Posterior cingulate gyrus (tissue), 11 donors: ENCODE data around the gene TBC1D13.
"Not testable (repeated sequence)": the region's sequence is repeated elsewhere in the genome, so short reads cannot be mapped to it uniquely, and the experiment has no call there.

ENCODE experiments used
- DNase-seq, 10 donors: peaks; one replicate each; pipeline versions ENCODE4 v3.0.0 to v3.0.0-alpha.2; 2020 to 2021; ENCODE audit warnings: mixed read lengths in 3 of 10
- intact Hi-C: fragments of 100-400 bp; cut with DNase I; formaldehyde crosslinking; loops from one replicate; pipeline ENCODE4 v1.15.1; 2023

The TBC1D13 gene

GRCh38 chr9:128836509-128837145, 49.6 kb downstream of the TBC1D13 start:
- peak in 3 of 10 donors; percentile 14 to 51 (median 27) for DNase-seq

GRCh38 chr9:128838338-128838737, 51.3 kb downstream of the TBC1D13 start:
- intact Hi-C loops = no loop called here
- DNase-seq = peak in 1 of 10 donors; percentile 23

More at GRCh38 chr9:128836509-128837145, 49.6 kb downstream of the TBC1D13 start:
- intact Hi-C loops = no loop called here

- intact Hi-C loops = no loop called here
- no peak for DNase-seq
These were observed 53.5 kb downstream of the TBC1D13 start for GRCh38 chr9:128840524-128840923.

DNA sequence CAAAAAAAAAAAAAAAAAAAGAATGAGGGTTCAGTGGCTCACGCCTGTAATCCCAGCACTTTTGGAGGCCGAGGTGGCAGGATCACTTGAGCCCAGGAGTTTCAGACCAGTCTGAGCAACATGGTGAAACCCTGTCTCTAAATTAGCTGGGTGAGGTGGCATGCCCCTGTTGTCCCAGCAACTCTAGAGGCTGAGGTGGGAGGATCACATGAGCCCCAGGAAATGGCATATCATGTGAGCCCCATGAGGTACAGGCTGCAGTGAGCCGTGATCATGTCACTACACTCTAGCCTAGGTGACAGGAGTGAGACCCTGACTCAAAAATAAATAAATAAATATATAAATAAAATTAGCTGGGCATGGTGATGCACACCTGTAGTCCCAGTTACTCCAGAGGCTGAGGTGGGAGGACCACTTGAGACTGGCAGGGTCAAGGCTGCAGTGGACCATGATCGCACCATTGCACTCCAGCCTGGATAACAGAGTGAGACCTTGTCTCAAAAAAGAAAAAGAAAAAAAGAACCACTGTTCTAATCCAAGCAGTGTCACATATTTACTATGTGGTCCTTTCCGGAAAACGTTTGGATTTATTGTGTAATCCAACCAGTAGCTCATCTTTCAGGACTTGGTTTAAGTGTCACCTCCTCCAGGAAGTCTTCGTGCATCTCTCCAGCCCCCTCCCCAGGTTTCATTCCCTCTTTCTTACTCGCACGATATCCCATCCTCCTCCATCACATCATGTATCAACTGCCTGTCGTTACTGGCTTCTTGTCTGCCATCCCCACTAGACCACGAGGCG, 54.8 kb downstream of the TBC1D13 start:
- peak in 2 of 10 donors; percentile 21 to 39 for DNase-seq
- intact Hi-C loops = no loop called here

DNA sequence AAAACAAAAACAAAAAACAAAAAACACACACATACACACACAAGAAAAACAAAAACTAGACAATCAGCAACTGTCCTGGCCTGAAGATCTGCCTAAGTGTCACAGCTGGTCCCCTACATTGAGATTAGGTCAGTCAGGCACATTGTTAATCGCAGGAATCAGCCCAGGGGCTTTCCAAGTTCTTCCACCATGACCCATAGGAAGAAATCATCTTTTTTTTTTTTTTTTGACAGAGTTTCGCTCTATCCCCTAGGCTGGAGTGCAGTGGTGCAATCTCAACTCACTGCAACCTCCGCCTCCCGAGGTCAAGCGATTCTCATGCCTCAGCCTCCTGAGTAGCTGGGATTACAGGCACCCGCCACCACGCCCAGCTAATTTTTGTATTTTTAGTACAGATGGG, 56.1 kb downstream of the TBC1D13 start:
- DNase-seq = peak in 1 of 10 donors; percentile 18

GRCh38 chr9:128845186-128845931, 58.3 kb downstream of the TBC1D13 start:
- peak in 2 of 10 donors; percentile 62 to 72 for DNase-seq

More for the DNA sequence above, 56.1 kb downstream of the TBC1D13 start:
- intact Hi-C loops = not testable (repeated sequence)

GRCh38 chr9:128846680-128847030, 59.6 kb downstream of the TBC1D13 start:
- peak in 2 of 10 donors; percentile 1 to 69 for DNase-seq
- intact Hi-C loops = no loop called here

More at GRCh38 chr9:128845186-128845931, 58.3 kb downstream of the TBC1D13 start:
- intact Hi-C loops = no loop called here

DNA sequence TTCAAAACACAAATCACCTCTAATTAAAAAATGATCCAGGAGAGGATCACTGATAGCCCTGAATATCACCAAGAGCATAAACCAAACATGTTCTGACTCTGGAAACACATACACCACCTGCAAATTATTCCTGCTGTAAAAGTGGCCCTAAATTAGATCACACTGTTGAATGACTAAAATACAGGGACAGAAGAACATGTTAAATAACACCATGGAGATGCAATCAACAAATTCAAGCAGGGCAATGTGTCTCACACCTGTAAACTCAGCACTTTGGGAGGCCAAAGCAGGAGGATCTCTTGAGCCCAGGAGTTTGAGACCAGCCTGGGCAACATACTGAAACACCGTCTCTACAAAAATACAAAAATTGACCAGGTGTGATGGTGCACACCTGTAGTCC, 60.8 kb downstream of the TBC1D13 start:
- DNase-seq = no peak
- intact Hi-C loops = no loop called here

DNA sequence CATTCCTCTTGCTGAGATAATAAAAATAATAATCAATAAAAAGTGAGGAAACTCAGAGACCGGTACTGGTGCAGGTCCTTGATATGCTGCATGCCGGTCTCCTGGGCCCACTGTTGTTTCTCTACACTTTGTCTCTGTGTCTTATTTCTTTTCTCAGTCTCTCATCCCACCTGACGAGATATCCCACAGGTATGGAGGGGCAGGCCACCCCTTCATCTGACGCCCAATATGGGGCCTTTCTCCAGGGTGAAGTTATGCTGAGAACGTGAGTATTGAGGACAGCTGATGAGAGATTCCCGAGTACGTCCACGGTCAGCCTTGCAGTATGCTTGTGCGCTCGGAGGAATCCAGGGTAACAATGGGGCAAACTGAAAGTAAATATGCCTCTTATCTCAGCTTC, 64.0 kb downstream of the TBC1D13 start:
- intact Hi-C loops = not testable (repeated sequence)
- DNase-seq = peak in 1 of 10 donors; percentile 8

GRCh38 chr9:128851779-128852600, 64.9 kb downstream of the TBC1D13 start:
- intact Hi-C loops = loop anchor here (1.0 kb wide), 1 partner anchor 76 kb away; no protein-coding TSS in a partner anchor
- peak in 4 of 10 donors; percentile 28 to 86 (median 56) for DNase-seq

GRCh38 chr9:128852646-128853045, 65.6 kb downstream of the TBC1D13 start:
- intact Hi-C loops = loop anchor here (1.0 kb wide), 1 partner anchor 76 kb away; no protein-coding TSS in a partner anchor
- DNase-seq = not testable (repeated sequence)

GRCh38 chr9:128854454-128854853, 67.4 kb downstream of the TBC1D13 start:
- DNase-seq = peak in 1 of 10 donors; percentile 39
- intact Hi-C loops = not testable (repeated sequence)

DNA sequence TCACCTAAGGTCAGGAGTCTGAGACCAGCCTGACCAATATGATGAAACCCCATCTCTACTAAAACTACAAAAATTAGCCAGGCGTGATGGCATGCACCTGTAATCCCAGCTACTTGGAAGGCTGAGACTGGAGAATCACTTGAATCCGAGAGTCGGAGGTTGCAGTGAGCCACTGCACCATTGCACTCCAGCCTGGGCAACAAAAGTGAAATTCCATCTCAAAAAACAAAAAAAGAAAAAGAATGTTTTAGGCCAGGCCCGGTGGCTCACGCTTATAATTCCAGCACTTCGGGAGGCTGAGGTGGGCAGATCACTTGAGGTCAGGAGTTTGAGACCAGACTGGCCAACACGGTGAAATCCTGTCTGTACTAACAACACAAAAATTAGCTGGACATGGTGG, 71.4 kb downstream of the TBC1D13 start:
- intact Hi-C loops = not testable (repeated sequence)

More for the DNA sequence above, 71.4 kb downstream of the TBC1D13 start:
- DNase-seq = peak in 2 of 10 donors; percentile 4 to 26
